Esophagus squamous epithelium (tissue), 4 donors: ENCODE data around the gene KIF7.

ENCODE experiments used
- POLR2A ChIP-seq, 4 donors: fragments of 450-650 bp; IDR thresholded peaks; one replicate each; pipeline ENCODE4 v1.6.1; 2017; ENCODE audit warnings: antibody characterized with exemption in 4 of 4, mild to moderate bottlenecking in 4 of 4, moderate library complexity in 3 of 4
- TF ChIP-seq, protein P1 (sequence below), 6 experiments: fragments of 450-650 bp in 4 of 6; fragments of 200-600 bp in 2 of 6; sonication (generic) in 2 of 6; IDR thresholded peaks; one replicate each; pipeline ENCODE4 v1.5.1; 2016 to 2019; ENCODE audit warnings: antibody characterized with exemption in 6 of 6, mild to moderate bottlenecking in 4 of 6, moderate library complexity in 4 of 6

DNA sequence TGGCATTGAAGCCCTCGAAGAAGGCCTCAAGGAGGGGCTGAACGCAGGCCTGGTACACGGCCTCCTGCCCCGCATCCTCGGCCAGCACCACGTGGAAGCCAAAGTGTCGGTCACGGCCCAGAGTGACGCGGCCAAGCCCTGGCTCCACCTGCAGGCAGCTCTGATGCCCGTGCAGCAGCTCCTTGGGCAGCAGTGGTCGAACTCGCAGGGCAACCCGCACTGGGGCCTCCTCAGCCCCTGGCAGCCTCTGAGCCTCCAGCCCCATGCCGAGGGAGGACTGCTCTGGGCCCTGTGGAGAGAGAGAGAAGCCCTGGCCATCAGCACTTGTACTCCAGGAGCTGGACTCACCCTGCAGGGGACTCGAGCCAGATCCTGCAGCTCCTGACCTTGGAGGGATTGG lies 2.6 kb downstream of the KIF7 start:
- TF ChIP-seq, protein P1, sequence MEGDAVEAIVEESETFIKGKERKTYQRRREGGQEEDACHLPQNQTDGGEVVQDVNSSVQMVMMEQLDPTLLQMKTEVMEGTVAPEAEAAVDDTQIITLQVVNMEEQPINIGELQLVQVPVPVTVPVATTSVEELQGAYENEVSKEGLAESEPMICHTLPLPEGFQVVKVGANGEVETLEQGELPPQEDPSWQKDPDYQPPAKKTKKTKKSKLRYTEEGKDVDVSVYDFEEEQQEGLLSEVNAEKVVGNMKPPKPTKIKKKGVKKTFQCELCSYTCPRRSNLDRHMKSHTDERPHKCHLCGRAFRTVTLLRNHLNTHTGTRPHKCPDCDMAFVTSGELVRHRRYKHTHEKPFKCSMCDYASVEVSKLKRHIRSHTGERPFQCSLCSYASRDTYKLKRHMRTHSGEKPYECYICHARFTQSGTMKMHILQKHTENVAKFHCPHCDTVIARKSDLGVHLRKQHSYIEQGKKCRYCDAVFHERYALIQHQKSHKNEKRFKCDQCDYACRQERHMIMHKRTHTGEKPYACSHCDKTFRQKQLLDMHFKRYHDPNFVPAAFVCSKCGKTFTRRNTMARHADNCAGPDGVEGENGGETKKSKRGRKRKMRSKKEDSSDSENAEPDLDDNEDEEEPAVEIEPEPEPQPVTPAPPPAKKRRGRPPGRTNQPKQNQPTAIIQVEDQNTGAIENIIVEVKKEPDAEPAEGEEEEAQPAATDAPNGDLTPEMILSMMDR (IDR thresholded peaks at IDR 0.05) = no peak
- TF ChIP-seq POLR2A (IDR thresholded peaks at IDR 0.05) = no peak
